ENCODE measurements around the gene GRK3.

GRK3 gene

DNA sequence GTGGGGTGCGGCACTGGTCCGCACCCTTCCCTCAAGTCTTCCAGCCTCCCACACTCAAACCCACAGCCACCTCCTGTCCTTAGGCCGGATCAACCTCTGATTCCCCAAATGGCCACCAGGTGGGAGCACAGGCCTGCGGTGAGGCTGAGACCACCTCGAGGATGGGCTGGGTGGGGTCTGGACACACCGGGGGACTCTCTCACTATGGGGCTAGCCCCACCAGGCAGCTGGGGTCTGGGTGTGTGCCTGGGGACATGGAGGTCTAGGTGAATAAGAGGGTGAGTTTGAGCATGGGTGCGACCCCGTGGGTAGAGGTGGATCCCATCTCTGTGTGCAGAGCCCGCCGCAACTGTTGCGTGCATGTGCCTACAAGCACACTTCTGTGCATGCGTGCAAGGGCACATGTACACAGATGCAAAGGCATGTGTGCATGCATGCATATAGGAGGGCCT lies 210.1 kb downstream of the GRK3 start:
- in situ Hi-C loops (cut with MboI; ENCODE audit: low sequenced_read_pairs), result loop anchor here (25.0 kb wide), 1 partner anchor 312 kb away; no protein-coding TSS in a partner anchor

DNA sequence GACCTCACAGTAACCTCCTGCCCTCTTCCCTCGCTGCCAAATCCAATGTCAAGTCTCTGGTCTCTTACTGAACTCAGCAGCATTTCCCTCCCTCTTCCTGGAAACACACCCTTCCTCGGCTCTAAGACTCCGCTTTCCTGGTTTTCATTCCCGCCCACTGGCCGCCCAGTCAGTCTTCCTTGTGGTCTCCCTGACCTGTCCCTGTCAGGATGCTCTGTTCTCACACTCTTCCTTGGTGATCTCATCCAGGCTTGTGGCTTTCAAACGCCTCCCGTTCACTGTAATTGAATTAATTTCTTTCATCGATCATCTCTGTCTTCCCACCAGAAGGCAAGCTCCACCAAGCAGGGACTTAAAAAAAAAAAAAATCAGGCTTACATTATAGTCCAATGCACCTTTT lies 211.1 kb downstream of the GRK3 start:
- in situ Hi-C loops (cut with MboI; ENCODE audit: low sequenced_read_pairs), result no loop called here

DNA sequence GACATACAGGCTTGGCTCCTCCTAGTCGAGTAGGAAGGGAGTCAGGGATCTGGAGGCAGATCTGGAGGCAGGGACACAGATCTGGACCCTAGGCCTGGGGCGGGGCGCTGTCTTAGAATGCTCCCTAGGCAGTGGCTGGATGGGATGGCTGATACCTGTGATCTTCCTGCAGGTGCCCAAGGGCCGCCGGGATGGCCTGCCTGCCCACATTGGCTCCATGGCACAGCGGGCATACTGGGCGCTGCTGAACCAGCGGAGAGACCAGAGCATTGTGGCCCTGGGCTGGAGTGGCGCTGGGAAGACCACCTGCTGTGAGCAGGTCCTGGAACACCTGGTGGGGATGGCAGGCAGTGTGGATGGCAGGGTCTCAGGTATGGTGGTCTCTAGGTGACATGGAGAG lies 212.9 kb downstream of the GRK3 start:
- in situ Hi-C loops (cut with MboI; ENCODE audit: low sequenced_read_pairs), result no loop called here

DNA sequence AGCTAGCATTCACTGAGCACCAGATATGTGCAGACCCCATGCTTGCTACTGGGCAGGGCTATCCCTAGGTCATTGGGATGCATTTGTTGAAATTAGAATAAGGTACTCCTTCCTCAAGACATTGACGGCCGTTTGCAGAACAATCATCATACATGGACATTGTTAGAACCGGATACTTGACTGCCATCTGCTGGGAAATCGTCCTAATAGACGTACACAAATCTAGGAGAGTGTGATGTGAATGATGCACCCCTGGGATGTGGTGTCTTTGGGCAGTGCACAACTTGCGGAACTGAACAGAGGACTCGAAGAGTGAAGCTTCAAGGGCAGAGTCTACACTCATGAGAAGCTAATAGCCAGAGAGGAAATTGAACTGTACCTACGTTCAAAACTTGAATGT lies 213.4 kb downstream of the GRK3 start:
- in situ Hi-C loops (cut with MboI; ENCODE audit: low sequenced_read_pairs), result no loop called here

Data from HL-60/S4 treated with phorbol 12-myristate 13-acetate at 8.2 ng/mL for 4 days and 3 days (cell line).